HepG2 (cell line): ENCODE measurements around the gene VAMP4. TPM values are rescaled to one million over a fixed set of nuclear protein-coding genes. Genes with fewer than 3 reads are reported as not detected.

ENCODE experiments used
- ERF ChIP-seq: IDR thresholded peaks from 2 replicates; pipeline ENCODE4 v1.6.1; 2018; ENCODE audit warnings: missing biosample characterization, missing genetic modification reagents
- GATAD2A ChIP-seq: IDR thresholded peaks from 2 replicates; pipeline ENCODE4 v1.6.1; 2016
- GTF2F1 ChIP-seq: fragments of 150-350 bp; IDR thresholded peaks from 2 replicates; pipeline ENCODE4 v1.6.1; 2014; ENCODE audit warnings: low read length
- IRF9 ChIP-seq: sonication (generic); formaldehyde crosslinking; IDR thresholded peaks from 2 replicates; pipeline ENCODE4 v1.8.0; 2022; ENCODE audit warnings: missing genetic modification reagents, mild to moderate bottlenecking, borderline replicate concordance
- NR3C1 ChIP-seq: sonication (generic); formaldehyde crosslinking; IDR thresholded peaks from 2 replicates; pipeline ENCODE4 v1.4.0; 2020; ENCODE audit warnings: missing genetic modification reagents
- POLR2AphosphoS5 ChIP-seq: IDR thresholded peaks from 2 replicates; pipeline ENCODE4 v1.6.1; 2012; ENCODE audit warnings: low read depth, low read length
- SP4 ChIP-seq: sonication (generic); formaldehyde crosslinking; IDR thresholded peaks from 2 replicates; pipeline ENCODE4 v1.8.1; 2023; ENCODE audit warnings: mild to moderate bottlenecking, missing genetic modification reagents
- SRY ChIP-seq: sonication (generic); formaldehyde crosslinking; IDR thresholded peaks from 2 replicates; pipeline ENCODE4 v1.8.0; 2022; ENCODE audit warnings: mild to moderate bottlenecking, missing genetic modification reagents
- ZFP36 ChIP-seq: fragments of 150-350 bp; IDR thresholded peaks from 2 replicates; pipeline ENCODE4 v1.6.1; 2018; ENCODE audit warnings: borderline replicate concordance, low read length, low read depth; ENCODE audit not compliant: partially characterized antibody
- ZNF614 ChIP-seq: IDR thresholded peaks from 2 replicates; pipeline ENCODE4 v1.6.1; 2018; ENCODE audit warnings: missing biosample characterization, missing genetic modification reagents, inconsistent platforms, borderline replicate concordance
- ZNF747 ChIP-seq: sonication (generic); formaldehyde crosslinking; IDR thresholded peaks from 2 replicates; pipeline ENCODE4 v1.8.1; 2023; ENCODE audit warnings: missing genetic modification reagents, mild to moderate bottlenecking, borderline replicate concordance
- ZNF770 ChIP-seq: sonication (generic); formaldehyde crosslinking; IDR thresholded peaks from 2 replicates; pipeline ENCODE4 v1.5.0; 2020; ENCODE audit warnings: mild to moderate bottlenecking, missing genetic modification reagents
- ZNF772 ChIP-seq: sonication (generic); formaldehyde crosslinking; IDR thresholded peaks from 2 replicates; pipeline ENCODE4 v1.5.0; 2020; ENCODE audit warnings: mild to moderate bottlenecking, missing genetic modification reagents
- ZNF773 ChIP-seq: sonication (generic); formaldehyde crosslinking; IDR thresholded peaks from 2 replicates; pipeline ENCODE4 v1.4.0; 2020; ENCODE audit warnings: missing genetic modification reagents, borderline replicate concordance
- ZNF788 ChIP-seq: sonication (generic); formaldehyde crosslinking; IDR thresholded peaks from 2 replicates; pipeline ENCODE4 v1.5.0; 2020; ENCODE audit warnings: mild to moderate bottlenecking, missing genetic modification reagents, borderline replicate concordance
- polyA plus RNA-seq, 8 experiments: library from polyadenylated mRNA; depleted of rRNA in 3 of 8; stranded (reverse) in 7 of 8; unstranded in 1 of 8; fragments of >200 nt; fragmentation: Illumina TruSeq in 4 of 8; extraction: Trizol in 4 of 8; gene quantifications; 2 replicates each; pipeline versions ENCODE4 v1.2.1 to v1.2.3, GENCODE V29; 2011 to 2016; ENCODE audit warnings: low read depth in 4 of 8, missing spikeins in 1 of 8, mixed read lengths in 1 of 8; ENCODE audit not compliant: insufficient read depth in 1 of 8
- total RNA-seq, 5 experiments: library from RNA; depleted of rRNA; stranded (reverse); fragments of >200 nt; fragmentation: Illumina TruSeq; extraction: Trizol; gene quantifications; 2 replicates each; pipeline ENCODE4 v1.2.3, GENCODE V29; 2016; ENCODE audit warnings: low read depth in 1 of 5
- TF ChIP-seq, protein P1 (sequence below): sonication (generic); formaldehyde crosslinking; IDR thresholded peaks from 2 replicates; pipeline ENCODE4 v1.5.1; 2020; ENCODE audit warnings: mild to moderate bottlenecking, moderate library complexity, missing genetic modification reagents
- TF ChIP-seq, protein P2 (sequence below): sonication (generic); formaldehyde crosslinking; IDR thresholded peaks from 2 replicates; pipeline ENCODE4 v1.5.0; 2020; ENCODE audit warnings: missing genetic modification reagents
- TF ChIP-seq, protein P3 (sequence below): sonication (generic); formaldehyde crosslinking; IDR thresholded peaks from 2 replicates; pipeline ENCODE4 v1.4.0; 2020; ENCODE audit warnings: missing genetic modification reagents, mild to moderate bottlenecking, borderline replicate concordance

VAMP4 gene
- total and polyA plus RNA-seq, 2 of the 13 experiments (the other 11 are each of a cell fraction or from before 2014, with no cell fraction given) = 1.4 to 2.0 TPM

DNA sequence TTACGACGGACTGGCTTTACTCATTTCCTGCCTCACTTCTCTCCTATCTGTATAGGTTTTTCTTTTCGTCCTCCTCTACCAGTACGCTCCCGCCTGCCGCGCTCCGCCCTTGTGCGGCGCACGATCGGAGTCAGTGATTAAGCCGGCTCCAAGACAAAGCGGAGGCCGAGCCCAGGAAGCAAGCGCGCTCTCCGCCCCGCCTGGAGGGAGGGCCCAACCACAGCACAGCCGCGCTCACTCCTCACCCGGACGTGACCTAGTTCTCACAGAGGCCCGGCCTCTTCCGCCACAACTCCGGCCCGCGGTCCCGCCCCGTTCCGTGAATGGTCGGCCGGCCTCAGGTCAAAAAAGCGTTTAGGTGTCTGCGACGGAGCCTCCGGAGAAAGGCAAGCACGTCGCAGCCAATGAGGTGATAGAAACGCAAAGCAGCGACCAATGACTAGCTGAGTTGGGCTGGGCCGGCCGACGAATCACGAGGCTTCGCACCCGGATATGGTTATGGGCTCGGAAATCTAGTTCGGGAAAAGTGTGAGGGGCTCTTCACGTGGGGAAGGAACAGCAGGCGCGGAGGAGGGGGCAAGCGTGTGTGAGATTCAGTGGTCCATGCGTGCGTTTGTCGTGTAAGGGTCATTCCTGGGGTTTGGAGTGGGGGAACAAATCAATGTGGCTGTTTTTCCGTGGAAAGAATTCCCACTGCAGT lies 39.5 kb upstream of the VAMP4 start, which contains the start of gene METTL13 (continued):
- TF ChIP-seq IRF9 (CRISPR knock-in tag) (peak; percentile 21; the same call in 1 of the 2 replicates), GTF2F1 (no peak), SRY (CRISPR knock-in tag) (no peak), POLR2AphosphoS5 (peak; percentile 82), NR3C1 (CRISPR knock-in tag) (no peak), ZNF614 (peak; percentile 20; the same call in 1 of the 2 replicates), ZNF770 (CRISPR knock-in tag) (no peak; the same call in none of the 2 replicates), ZNF788 (peak; percentile 85; the same call in 1 of the 2 replicates), ZFP36 (no peak), GATAD2A (CRISPR knock-in tag) (peak; percentile 45; the same call in 1 of the 2 replicates), SP4 (CRISPR knock-in tag) (peak; percentile 91), ZNF772 (CRISPR knock-in tag) (peak; percentile 79; the same call in 1 of the 2 replicates), ERF (CRISPR knock-in tag) (peak; percentile 80; the same call in 1 of the 2 replicates), ZNF773 (no peak), ZNF747 (peak; percentile 41; the same call in 1 of the 2 replicates)
- TF ChIP-seq, protein P1, sequence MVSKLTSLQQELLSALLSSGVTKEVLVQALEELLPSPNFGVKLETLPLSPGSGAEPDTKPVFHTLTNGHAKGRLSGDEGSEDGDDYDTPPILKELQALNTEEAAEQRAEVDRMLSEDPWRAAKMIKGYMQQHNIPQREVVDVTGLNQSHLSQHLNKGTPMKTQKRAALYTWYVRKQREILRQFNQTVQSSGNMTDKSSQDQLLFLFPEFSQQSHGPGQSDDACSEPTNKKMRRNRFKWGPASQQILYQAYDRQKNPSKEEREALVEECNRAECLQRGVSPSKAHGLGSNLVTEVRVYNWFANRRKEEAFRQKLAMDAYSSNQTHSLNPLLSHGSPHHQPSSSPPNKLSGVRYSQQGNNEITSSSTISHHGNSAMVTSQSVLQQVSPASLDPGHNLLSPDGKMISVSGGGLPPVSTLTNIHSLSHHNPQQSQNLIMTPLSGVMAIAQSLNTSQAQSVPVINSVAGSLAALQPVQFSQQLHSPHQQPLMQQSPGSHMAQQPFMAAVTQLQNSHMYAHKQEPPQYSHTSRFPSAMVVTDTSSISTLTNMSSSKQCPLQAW (CRISPR knock-in tag) = peak; percentile 97
- TF ChIP-seq, protein P2, sequence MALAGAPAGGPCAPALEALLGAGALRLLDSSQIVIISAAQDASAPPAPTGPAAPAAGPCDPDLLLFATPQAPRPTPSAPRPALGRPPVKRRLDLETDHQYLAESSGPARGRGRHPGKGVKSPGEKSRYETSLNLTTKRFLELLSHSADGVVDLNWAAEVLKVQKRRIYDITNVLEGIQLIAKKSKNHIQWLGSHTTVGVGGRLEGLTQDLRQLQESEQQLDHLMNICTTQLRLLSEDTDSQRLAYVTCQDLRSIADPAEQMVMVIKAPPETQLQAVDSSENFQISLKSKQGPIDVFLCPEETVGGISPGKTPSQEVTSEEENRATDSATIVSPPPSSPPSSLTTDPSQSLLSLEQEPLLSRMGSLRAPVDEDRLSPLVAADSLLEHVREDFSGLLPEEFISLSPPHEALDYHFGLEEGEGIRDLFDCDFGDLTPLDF (CRISPR knock-in tag) = peak; percentile 66; the same call in 1 of the 2 replicates
- TF ChIP-seq, protein P3, sequence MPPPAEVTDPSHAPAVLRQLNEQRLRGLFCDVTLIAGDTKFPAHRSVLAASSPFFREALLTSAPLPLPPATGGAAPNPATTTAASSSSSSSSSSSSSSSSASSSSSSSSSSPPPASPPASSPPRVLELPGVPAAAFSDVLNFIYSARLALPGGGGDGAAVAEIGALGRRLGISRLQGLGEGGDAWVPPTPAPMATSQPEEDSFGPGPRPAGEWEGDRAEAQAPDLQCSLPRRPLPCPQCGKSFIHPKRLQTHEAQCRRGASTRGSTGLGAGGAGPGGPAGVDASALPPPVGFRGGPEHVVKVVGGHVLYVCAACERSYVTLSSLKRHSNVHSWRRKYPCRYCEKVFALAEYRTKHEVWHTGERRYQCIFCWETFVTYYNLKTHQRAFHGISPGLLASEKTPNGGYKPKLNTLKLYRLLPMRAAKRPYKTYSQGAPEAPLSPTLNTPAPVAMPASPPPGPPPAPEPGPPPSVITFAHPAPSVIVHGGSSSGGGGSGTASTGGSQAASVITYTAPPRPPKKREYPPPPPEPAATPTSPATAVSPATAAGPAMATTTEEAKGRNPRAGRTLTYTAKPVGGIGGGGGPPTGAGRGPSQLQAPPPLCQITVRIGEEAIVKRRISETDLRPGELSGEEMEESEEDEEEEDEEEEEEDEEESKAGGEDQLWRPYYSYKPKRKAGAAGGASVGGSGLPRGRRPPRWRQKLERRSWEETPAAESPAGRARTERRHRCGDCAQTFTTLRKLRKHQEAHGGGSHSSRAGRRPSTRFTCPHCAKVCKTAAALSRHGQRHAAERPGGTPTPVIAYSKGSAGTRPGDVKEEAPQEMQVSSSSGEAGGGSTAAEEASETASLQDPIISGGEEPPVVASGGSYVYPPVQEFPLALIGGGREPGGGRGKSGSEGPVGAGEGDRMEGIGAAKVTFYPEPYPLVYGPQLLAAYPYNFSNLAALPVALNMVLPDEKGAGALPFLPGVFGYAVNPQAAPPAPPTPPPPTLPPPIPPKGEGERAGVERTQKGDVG (CRISPR knock-in tag) = no peak
